Upper lobe of left lung (tissue), 6 donors: ENCODE data around the gene TMEM52. TPM values are rescaled to one million over a fixed set of nuclear protein-coding genes. Genes with fewer than 3 reads are reported as not detected.

Experiments
- ATAC-seq, 2 donors: fragments of 200-7000 bp; cut with Tn5 transposase; one replicate each; pipeline ENCODE4 v1.9.1; 2022; ENCODE audit warnings: mild to moderate bottlenecking in 2 of 2, moderate library complexity in 2 of 2; ENCODE audit not compliant: low FRiP score in 2 of 2
- DNase-seq, 2 donors: peaks; one replicate each; pipeline ENCODE4 v3.0.0-alpha.2; 2019 to 2020
- H3K27ac ChIP-seq, 4 donors: fragments of 200-600 bp; sonication (generic); one replicate each; pipeline ENCODE4 v1.5.1; 2016 to 2019
- H3K27me3 ChIP-seq, 4 donors: fragments of 200-600 bp; sonication (generic); one replicate each; pipeline ENCODE4 v1.5.1; 2017 to 2019
- H3K36me3 ChIP-seq, 4 donors: fragments of 200-600 bp; sonication (generic); one replicate each; pipeline ENCODE4 v1.5.1; 2016 to 2019
- H3K4me1 ChIP-seq, 4 donors: fragments of 200-600 bp; sonication (generic); one replicate each; pipeline ENCODE4 v1.5.1; 2018 to 2019
- H3K4me3 ChIP-seq, 4 donors: fragments of 200-600 bp; sonication (generic); one replicate each; pipeline ENCODE4 v1.5.1; 2017 to 2019; ENCODE audit warnings: mild to moderate bottlenecking in 2 of 4, moderate library complexity in 1 of 4
- H3K9me3 ChIP-seq, 4 donors: fragments of 200-600 bp; sonication (generic); one replicate each; pipeline ENCODE4 v1.5.1; 2018 to 2019
- CTCF ChIP-seq, 6 experiments: fragments of 450-650 bp in 4 of 6; fragments of 200-600 bp in 2 of 6; sonication (generic) in 2 of 6; IDR thresholded peaks; one replicate each; pipeline ENCODE4 v1.5.1; 2016 to 2019; ENCODE audit warnings: antibody characterized with exemption in 6 of 6
- EP300 ChIP-seq, 4 donors: sonication (generic); formaldehyde crosslinking; IDR thresholded peaks; one replicate each; pipeline ENCODE4 v1.5.1; 2017; ENCODE audit warnings: antibody characterized with exemption in 4 of 4, control low read depth in 2 of 4
- POLR2A ChIP-seq, 4 donors: fragments of 450-650 bp; IDR thresholded peaks; one replicate each; pipeline ENCODE4 v1.5.1; 2016 to 2017; ENCODE audit warnings: antibody characterized with exemption in 4 of 4, mild to moderate bottlenecking in 2 of 4
- POLR2AphosphoS5 ChIP-seq, 2 donors: sonication (generic); formaldehyde crosslinking; IDR thresholded peaks; one replicate each; pipeline ENCODE4 v1.5.1; 2017; ENCODE audit warnings: antibody characterized with exemption in 2 of 2
- WGBS, 2 donors: methylation state at CpG; one replicate each; pipeline ENCODE4 v1.1.5; 2017 to 2018; 5-methylcytosine and 5-hydroxymethylcytosine counted together
- total RNA-seq, 6 donors: library from RNA; depleted of rRNA in 4 of 6; stranded (reverse); fragments of >200 nt in 4 of 6; gene quantifications; one replicate each; pipeline versions ENCODE4 v1.1.0 to v1.2.1, GENCODE V29; 2016 to 2021
- donor health status: DM: no; HTN: no; CAD: no; lungs with moderate emphysema.
- donor health status: DM: no; HTN: yes; CAD: no; lungs with severe emphysema.

TMEM52 gene
- total RNA-seq, 6 donors from 2014 or later: 0.59 to 3.8 (median 2.7) TPM; not detected in 1

GRCh38 chr1:1914101-1914970, 4.7 kb downstream of the TMEM52 start:
- no peaks in the 10 kb centered on the region for H3K9me3 ChIP-seq
- H3K4me1 ChIP-seq: peaks cover 13 to 20% (median 16%) of the 10 kb centered on the region in 4 donors
- no peak overlapping the region for H3K4me3 ChIP-seq
- H3K36me3 ChIP-seq: no peaks in the 10 kb centered on the region
- DNase-seq: peak in 1 of 2 donors; percentile 50
- 72 to 77% methylated on average over 8 to 20 of the region's 20 CpGs for WGBS, 2 donors
- ATAC-seq: no peak
- TF ChIP-seq POLR2AphosphoS5 (IDR thresholded peaks at IDR 0.05): no peak
- TF ChIP-seq EP300 (IDR thresholded peaks at IDR 0.05): no peak
- no peak for TF ChIP-seq CTCF (IDR thresholded peaks at IDR 0.05)
- no peak for TF ChIP-seq POLR2A (IDR thresholded peaks at IDR 0.05)
- no peak overlapping the region for H3K27ac ChIP-seq
- H3K27me3 ChIP-seq: no peaks in the 10 kb centered on the region

- TF ChIP-seq POLR2A (IDR thresholded peaks at IDR 0.05): no peak
- no peak for TF ChIP-seq EP300 (IDR thresholded peaks at IDR 0.05)
- TF ChIP-seq POLR2AphosphoS5 (IDR thresholded peaks at IDR 0.05): no peak
- no peak for TF ChIP-seq CTCF (IDR thresholded peaks at IDR 0.05)
- Histone ChIP-seq H3K4me3 (no peak overlapping the region), H3K9me3 (no peaks in the 10 kb centered on the region), H3K4me1 (peaks cover 8 to 19% (median 13%) of the 10 kb centered on the region in 4 donors), H3K27me3 (no peaks in the 10 kb centered on the region), H3K27ac (no peak overlapping the region), H3K36me3 (no peaks in the 10 kb centered on the region)
- ATAC-seq (no peak), DNase-seq (no peak)
- 85% methylated on average over 13 of the region's 13 CpGs for WGBS, 2 donors
Measured at GRCh38 chr1:1911350-1912041, 7.6 kb downstream of the TMEM52 start.

- TF ChIP-seq POLR2AphosphoS5 (IDR thresholded peaks at IDR 0.05): no peak
- TF ChIP-seq EP300 (IDR thresholded peaks at IDR 0.05): no peak
- no peak for TF ChIP-seq POLR2A (IDR thresholded peaks at IDR 0.05)
- TF ChIP-seq CTCF (IDR thresholded peaks at IDR 0.05): no peak
- peak in 1 of 2 donors; percentile 64 for DNase-seq
- H3K27ac ChIP-seq: no peak overlapping the region
- no peak overlapping the region for H3K4me3 ChIP-seq
- 91 to 97% methylated on average over 12 to 22 of the region's 22 CpGs for WGBS, 2 donors
- no peaks in the 10 kb centered on the region for H3K9me3 ChIP-seq
- H3K36me3 ChIP-seq: no peaks in the 10 kb centered on the region
- no peak for ATAC-seq
- H3K4me1 ChIP-seq: peaks cover 10 to 26% (median 15%) of the 10 kb centered on the region in 4 donors
- no peaks in the 10 kb centered on the region for H3K27me3 ChIP-seq
Measured at GRCh38 chr1:1910651-1911331, 8.3 kb downstream of the TMEM52 start.

- H3K27ac ChIP-seq: peak overlapping the region in 1 of 4 donors; percentile 97
- H3K9me3 ChIP-seq: no peaks in the 10 kb centered on the region
- no peak for DNase-seq
- H3K4me3 ChIP-seq: peak overlapping the region in 2 of 4 donors; percentile 60 to 73
- no peak for ATAC-seq
- no peaks in the 10 kb centered on the region for H3K27me3 ChIP-seq
- TF ChIP-seq EP300 (IDR thresholded peaks at IDR 0.05) (no peak), POLR2A (IDR thresholded peaks at IDR 0.05) (no peak), CTCF (IDR thresholded peaks at IDR 0.05) (no peak), POLR2AphosphoS5 (IDR thresholded peaks at IDR 0.05) (no peak)
- no peaks in the 10 kb centered on the region for H3K36me3 ChIP-seq
- peaks cover 10 to 26% (median 15%) of the 10 kb centered on the region in 4 donors for H3K4me1 ChIP-seq
- WGBS, 2 donors: 84 to 91% methylated on average over 6 of the region's 6 CpGs
Measured at GRCh38 chr1:1910033-1910465, 9.0 kb downstream of the TMEM52 start.
